OCI-LY7 (cell line): Measurements from ENCODE around the gene MAOB. TPM values are rescaled to one million over a fixed set of nuclear protein-coding genes. Genes with fewer than 3 reads are reported as not detected.

Experiments
- BruUV-seq: library from RNA; stranded (reverse); fragments of 400-500 nt; replicated peaks from 2 replicates; lab custom pipeline; 2021; lab: Mats Ljungman, UMichigan
- CTCF ChIA-PET: fragments of 300-600 bp; sonication (Branson Sonifier 250); formaldehyde crosslinking; loops from one replicate; lab custom pipeline; 2022; ENCODE audit warnings: antibody characterized with exemption; ENCODE audit not compliant: unreplicated experiment; lab: Charles Lee
- POLR2A ChIA-PET: fragments of 300-600 bp; sonication (Branson Sonifier 250); formaldehyde crosslinking; loops from one replicate; lab custom pipeline; 2022; ENCODE audit warnings: antibody characterized with exemption; lab: Charles Lee
- DNase-seq: peaks from one replicate; pipeline ENCODE4 v3.0.0-alpha.2; 2015; ENCODE audit warnings: low spot score
- H2AFZ ChIP-seq: fragments of 200-600 bp; sonication (generic), shearing (Covaris generic); 2 replicates; pipeline ENCODE4 v1.6.1; 2014; ENCODE audit warnings: mild to moderate bottlenecking, antibody characterized with exemption, low read length, moderate library complexity
- H3K27ac ChIP-seq: fragments of 200-600 bp; sonication (generic); 2 replicates; pipeline ENCODE4 v1.5.1; 2014; ENCODE audit warnings: mixed run types, low read depth, mild to moderate bottlenecking, moderate library complexity, low read length, inconsistent platforms; ENCODE audit not compliant: poor library complexity, severe bottlenecking
- H3K36me3 ChIP-seq: fragments of 200-600 bp; sonication (generic); 2 replicates; pipeline ENCODE4 v1.6.1; 2014; ENCODE audit warnings: mild to moderate bottlenecking, antibody characterized with exemption, low read length, moderate library complexity, mixed read lengths; ENCODE audit not compliant: insufficient read depth
- H3K4me1 ChIP-seq: fragments of 200-600 bp; sonication (generic); 2 replicates; pipeline ENCODE4 v1.5.1; 2014; ENCODE audit warnings: mild to moderate bottlenecking, low read length; ENCODE audit not compliant: insufficient read depth, poor library complexity, severe bottlenecking
- H3K4me2 ChIP-seq: fragments of 200-600 bp; sonication (generic); 2 replicates; pipeline ENCODE4 v1.6.1; 2014; ENCODE audit warnings: mild to moderate bottlenecking, low read length
- H3K4me3 ChIP-seq: fragments of 200-600 bp; sonication (generic); 2 replicates; pipeline ENCODE4 v1.5.1; 2014; ENCODE audit warnings: mild to moderate bottlenecking, low read depth, low read length; ENCODE audit not compliant: poor library complexity, severe bottlenecking
- H3K79me2 ChIP-seq: fragments of 200-600 bp; sonication (generic); 2 replicates; pipeline ENCODE4 v1.6.1; 2016; ENCODE audit warnings: low read depth, mild to moderate bottlenecking, low read length, moderate library complexity, mixed read lengths; ENCODE audit not compliant: insufficient read depth
- H3K9me2 ChIP-seq: fragments of 200-600 bp; sonication (generic); 2 replicates; pipeline ENCODE4 v1.6.1; 2016; ENCODE audit warnings: mild to moderate bottlenecking, low read length, mixed read lengths; ENCODE audit not compliant: insufficient read depth
- H3K9me3 ChIP-seq: fragments of 200-600 bp; sonication (generic); 2 replicates; pipeline ENCODE4 v1.6.1; 2014; ENCODE audit warnings: mild to moderate bottlenecking, mixed run types, low read length, mixed read lengths
- H4K20me1 ChIP-seq: fragments of 200-600 bp; sonication (generic); 2 replicates; pipeline ENCODE4 v1.6.1; 2014; ENCODE audit warnings: mild to moderate bottlenecking, antibody characterized with exemption, low read length, moderate library complexity, mixed read lengths; ENCODE audit not compliant: insufficient read depth
- EZH2phosphoT487 ChIP-seq: fragments of 200-600 bp; sonication (generic); IDR thresholded peaks from 2 replicates; pipeline ENCODE4 v1.6.1; 2018; ENCODE audit warnings: low read depth, borderline replicate concordance, mild to moderate bottlenecking, mixed run types, antibody characterized with exemption, low read length, moderate library complexity, mixed read lengths
- intact Hi-C: fragments of 100-400 bp; cut with micrococcal nuclease; formaldehyde crosslinking; loops from one replicate; pipeline ENCODE4 v1.10.0; 2022; ENCODE audit not compliant: unreplicated experiment
- total RNA-seq, 2 experiments: library from RNA; depleted of rRNA in 1 of 2; stranded (reverse); fragments of >200 nt in 1 of 2; shearing (Covaris generic) in 1 of 2; gene quantifications; 2 replicates each; pipeline ENCODE4 v1.2.3, GENCODE V29; 2014 to 2022
- TF ChIP-seq, protein P1 (sequence below): fragments of 200-600 bp; sonication (generic); conservative IDR thresholded peaks from 2 replicates; pipeline ENCODE4 v1.5.1; 2014; ENCODE audit warnings: mild to moderate bottlenecking, antibody characterized with exemption, low read length, moderate library complexity, mixed read lengths

MAOB gene
- total RNA-seq, 2 experiments from 2014 or later: not detected

DNA sequence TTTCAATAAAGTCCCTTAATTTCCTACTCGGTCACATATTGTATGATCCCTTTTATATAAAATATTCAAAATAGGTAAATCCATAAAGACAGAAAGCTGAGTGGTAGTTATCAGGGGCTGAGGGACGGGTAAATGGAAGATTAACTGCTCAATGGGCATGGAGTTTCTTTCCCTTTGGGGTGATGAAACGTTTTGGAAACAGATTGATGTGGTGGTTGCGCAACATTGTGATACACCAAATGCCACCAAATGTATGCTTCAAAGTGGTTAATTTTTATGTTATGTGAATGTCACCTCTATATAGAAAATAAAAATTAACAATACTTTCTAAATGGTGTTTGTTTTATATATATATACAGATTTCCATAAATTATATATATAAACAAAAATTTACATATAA, 15.0 kb upstream of the MAOB start:
- BruUV-seq: no TSS peak
- Histone ChIP-seq H3K4me3 (no peak overlapping the region), H3K27ac (no peak overlapping the region), H3K79me2 (no peaks in the 10 kb centered on the region), H3K9me2 (no peaks in the 10 kb centered on the region), H3K4me2 (no peak overlapping the region), H2AFZ (no peak overlapping the region), H3K4me1 (no peaks in the 10 kb centered on the region), H4K20me1 (no peaks in the 10 kb centered on the region), H3K9me3 (no peaks in the 10 kb centered on the region), H3K36me3 (no peaks in the 10 kb centered on the region)
- intact Hi-C loops: no loop called here
- TF ChIP-seq EZH2phosphoT487: no peak
- TF ChIP-seq, protein P1, sequence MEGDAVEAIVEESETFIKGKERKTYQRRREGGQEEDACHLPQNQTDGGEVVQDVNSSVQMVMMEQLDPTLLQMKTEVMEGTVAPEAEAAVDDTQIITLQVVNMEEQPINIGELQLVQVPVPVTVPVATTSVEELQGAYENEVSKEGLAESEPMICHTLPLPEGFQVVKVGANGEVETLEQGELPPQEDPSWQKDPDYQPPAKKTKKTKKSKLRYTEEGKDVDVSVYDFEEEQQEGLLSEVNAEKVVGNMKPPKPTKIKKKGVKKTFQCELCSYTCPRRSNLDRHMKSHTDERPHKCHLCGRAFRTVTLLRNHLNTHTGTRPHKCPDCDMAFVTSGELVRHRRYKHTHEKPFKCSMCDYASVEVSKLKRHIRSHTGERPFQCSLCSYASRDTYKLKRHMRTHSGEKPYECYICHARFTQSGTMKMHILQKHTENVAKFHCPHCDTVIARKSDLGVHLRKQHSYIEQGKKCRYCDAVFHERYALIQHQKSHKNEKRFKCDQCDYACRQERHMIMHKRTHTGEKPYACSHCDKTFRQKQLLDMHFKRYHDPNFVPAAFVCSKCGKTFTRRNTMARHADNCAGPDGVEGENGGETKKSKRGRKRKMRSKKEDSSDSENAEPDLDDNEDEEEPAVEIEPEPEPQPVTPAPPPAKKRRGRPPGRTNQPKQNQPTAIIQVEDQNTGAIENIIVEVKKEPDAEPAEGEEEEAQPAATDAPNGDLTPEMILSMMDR: no peak
- no peak for DNase-seq
- ChIA-PET POLR2A (no interaction called here), CTCF (no interaction called here)

DNA sequence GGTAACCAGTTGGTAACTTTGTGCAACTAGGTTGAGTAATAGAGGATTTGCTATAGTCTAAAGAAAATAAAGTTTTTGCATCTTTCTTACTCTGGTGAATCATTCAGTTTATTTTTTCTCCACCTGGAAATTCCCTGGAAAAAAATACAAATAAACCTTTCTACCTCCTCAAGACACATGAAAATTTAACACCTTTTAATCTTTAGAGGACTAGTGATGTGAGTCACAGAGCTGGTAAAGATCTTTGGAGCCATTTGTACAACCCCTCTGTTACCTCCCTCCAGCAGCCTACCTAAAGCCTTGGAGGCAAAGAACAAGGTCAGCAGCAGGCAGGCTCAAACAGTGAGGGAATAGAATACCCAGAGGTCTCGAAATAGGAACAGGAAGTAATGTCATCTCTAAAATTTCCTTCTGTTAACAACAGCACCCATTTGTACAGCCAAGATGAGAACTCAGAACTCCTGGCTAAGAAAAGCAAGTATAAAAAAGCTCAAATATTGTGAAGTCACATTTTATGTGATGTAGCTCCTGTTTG, 10.2 kb upstream of the MAOB start:
- H2AFZ ChIP-seq: no peak overlapping the region
- no peaks in the 10 kb centered on the region for H3K79me2 ChIP-seq
- no peak overlapping the region for H3K4me2 ChIP-seq
- TF ChIP-seq, protein P1: no peak
- TF ChIP-seq EZH2phosphoT487: no peak
- BruUV-seq: no TSS peak
- intact Hi-C loops: no loop called here
- no peaks in the 10 kb centered on the region for H3K9me3 ChIP-seq
- CTCF ChIA-PET: no interaction called here
- no peaks in the 10 kb centered on the region for H3K36me3 ChIP-seq
- H3K4me1 ChIP-seq: no peaks in the 10 kb centered on the region
- no peak overlapping the region for H3K4me3 ChIP-seq
- no peaks in the 10 kb centered on the region for H4K20me1 ChIP-seq
- no peak for DNase-seq
- POLR2A ChIA-PET: no interaction called here
- H3K9me2 ChIP-seq: no peaks in the 10 kb centered on the region
- H3K27ac ChIP-seq: no peak overlapping the region

DNA sequence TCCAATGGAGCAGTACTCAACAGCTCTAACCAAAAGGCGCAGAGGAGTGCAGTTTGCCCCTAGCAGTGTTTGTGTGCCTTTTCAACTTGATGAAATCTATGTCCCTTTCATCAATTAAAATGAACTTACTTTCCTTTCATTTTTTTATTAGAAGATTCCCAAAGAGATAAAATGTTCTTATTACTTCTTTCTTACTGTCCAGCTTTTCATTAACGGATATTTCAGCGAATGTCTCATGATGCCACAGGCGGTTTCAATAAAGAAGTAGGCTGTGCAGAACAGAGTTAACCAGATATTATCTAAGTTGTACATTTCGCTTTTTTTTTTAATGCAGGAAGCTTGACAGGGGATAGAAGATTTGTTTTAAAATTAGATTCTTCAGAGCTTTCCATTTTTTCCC, 3.4 kb upstream of the MAOB start:
- Histone ChIP-seq H4K20me1 (no peaks in the 10 kb centered on the region), H3K4me1 (no peaks in the 10 kb centered on the region), H3K36me3 (no peaks in the 10 kb centered on the region), H3K4me2 (no peak overlapping the region), H3K9me3 (no peaks in the 10 kb centered on the region), H3K9me2 (no peaks in the 10 kb centered on the region), H3K79me2 (no peaks in the 10 kb centered on the region), H3K27ac (no peak overlapping the region), H2AFZ (no peak overlapping the region), H3K4me3 (no peak overlapping the region)
- CTCF ChIA-PET: no interaction called here
- intact Hi-C loops: no loop called here
- POLR2A ChIA-PET: interaction anchor here (0.7 kb wide), 1 partner anchor 14 kb away, joined by 4 read pairs; no protein-coding TSS in a partner anchor
- BruUV-seq: no TSS peak
- TF ChIP-seq, protein P1: no peak
- TF ChIP-seq EZH2phosphoT487: no peak
- DNase-seq: no peak
